ENCODE results near the gene CES2.

GRCh38 chr16:66934138-66934838 lies 1.0 kb upstream of the CES2 start, which contains the start of gene CIAO2B:
- TF ChIP-seq CTCF (IDR thresholded peaks at IDR 0.05; ENCODE audit: poor library complexity) (no peak), EZH2 (IDR thresholded peaks at IDR 0.05; ENCODE audit: borderline replicate concordance) (no peak), EZH2phosphoT487 (IDR thresholded peaks at IDR 0.05; ENCODE audit: low read depth, severe bottlenecking, unreplicated experiment) (no peak)
